Keratinocyte (primary cell): ENCODE measurements around the gene TTC16. TPM values are rescaled to one million over a fixed set of nuclear protein-coding genes. Genes with fewer than 3 reads are reported as not detected.
A peak's percentile ranks its signal among the peaks of the same experiment; 100 is the strongest.

Source experiments
- DNase-seq: peaks from one replicate; pipeline ENCODE4 v3.0.0-alpha.2; 2011; ENCODE audit warnings: low read depth, missing footprints, low spot score
- FAIRE-seq: peaks from 2 replicates; lab custom pipeline; 2011; peaks lifted over from hg19 to GRCh38; lab: Jason Lieb, UNC
- H2AFZ ChIP-seq: 2 replicates; pipeline ENCODE4 v1.6.0; 2012; ENCODE audit warnings: low read length, control low read depth, inconsistent platforms; ENCODE audit not compliant: control insufficient read depth
- H3K27ac ChIP-seq: 2 replicates; pipeline ENCODE4 v1.5.1; 2011; ENCODE audit warnings: low read length; ENCODE audit not compliant: control insufficient read depth, insufficient read depth
- H3K27me3 ChIP-seq: 3 replicates; pipeline ENCODE4 v1.6.0; 2011; ENCODE audit warnings: low read length; ENCODE audit not compliant: control insufficient read depth, insufficient read depth; ENCODE audit errors: extremely low read depth
- H3K36me3 ChIP-seq, 2 experiments: 2 replicates in 1 of 2; 3 replicates in 1 of 2; pipeline ENCODE4 v1.5.1; 2011; ENCODE audit warnings: low read length in 2 of 2, mild to moderate bottlenecking in 1 of 2; ENCODE audit not compliant: control insufficient read depth in 2 of 2, insufficient read depth in 2 of 2; ENCODE audit errors: extremely low read depth in 1 of 2
- H3K4me1 ChIP-seq: 3 replicates; pipeline ENCODE4 v1.5.1; 2011; ENCODE audit warnings: low read length; ENCODE audit not compliant: control insufficient read depth, insufficient read depth; ENCODE audit errors: extremely low read depth
- H3K4me2 ChIP-seq: 3 replicates; pipeline ENCODE4 v1.6.0; 2011; ENCODE audit warnings: low read depth, low read length; ENCODE audit not compliant: control insufficient read depth, insufficient read depth; ENCODE audit errors: extremely low read depth
- H3K4me3 ChIP-seq, 3 experiments: fragments of 200-600 bp in 1 of 3; sonication (generic) in 1 of 3; 2 replicates in 2 of 3; 3 replicates in 1 of 3; pipeline ENCODE4 v1.5.1; 2011 to 2016; ENCODE audit warnings: low read length in 3 of 3, mild to moderate bottlenecking in 3 of 3, control low read depth in 2 of 3, inconsistent platforms in 1 of 3, low read depth in 1 of 3, mixed read lengths in 1 of 3, mixed run types in 1 of 3, moderate library complexity in 1 of 3; ENCODE audit not compliant: control insufficient read depth in 2 of 3, insufficient read depth in 2 of 3; ENCODE audit errors: extremely low read depth in 1 of 3
- H3K79me2 ChIP-seq: 2 replicates; pipeline ENCODE4 v1.6.0; 2012; ENCODE audit warnings: low read length; ENCODE audit not compliant: control insufficient read depth, insufficient read depth
- H3K9ac ChIP-seq: 3 replicates; pipeline ENCODE4 v1.6.0; 2011; ENCODE audit warnings: low read length; ENCODE audit not compliant: control insufficient read depth, insufficient read depth; ENCODE audit errors: extremely low read depth
- H3K9me1 ChIP-seq: 3 replicates; pipeline ENCODE4 v1.6.0; 2011; ENCODE audit warnings: low read length; ENCODE audit not compliant: control insufficient read depth, insufficient read depth; ENCODE audit errors: extremely low read depth
- H3K9me3 ChIP-seq: 2 replicates; pipeline ENCODE4 v1.5.1; 2012; ENCODE audit warnings: low read depth, low read length; ENCODE audit not compliant: control insufficient read depth
- H4K20me1 ChIP-seq: 3 replicates; pipeline ENCODE4 v1.6.0; 2011; ENCODE audit warnings: low read length; ENCODE audit not compliant: control insufficient read depth, insufficient read depth; ENCODE audit errors: extremely low read depth
- EZH2 ChIP-seq: IDR thresholded peaks from one replicate; pipeline ENCODE4 v1.6.1; 2012; ENCODE audit warnings: inconsistent platforms, mild to moderate bottlenecking, low read length, moderate library complexity
- dilution Hi-C: fragments of 300-500 bp; cut with MboI; formaldehyde crosslinking; loops from one replicate; pipeline ENCODE4 v1.7.0; 2020; ENCODE audit warnings: low sequenced_read_pairs; ENCODE audit not compliant: extremely low pct_ligation_motif_present
- polyA plus RNA-seq, 5 experiments: library from polyadenylated mRNA; depleted of rRNA in 3 of 5; stranded (reverse) in 3 of 5; stranded (forward) in 1 of 5; unstranded in 1 of 5; fragments of >200 nt; gene quantifications; 1 replicate in 1 of 5; 2 replicates in 3 of 5; 3 replicates in 1 of 5; pipeline versions ENCODE4 v1.2.1 to v1.2.3, GENCODE V29; 2011 to 2012; ENCODE audit warnings: missing spikeins in 2 of 5, low read depth in 1 of 5, low replicate concordance in 1 of 5
- TF ChIP-seq, protein P1 (sequence below), 3 experiments: IDR thresholded peaks in 1 of 3; conservative IDR thresholded peaks in 1 of 3; optimal IDR thresholded peaks in 1 of 3; 2 replicates in 2 of 3; 3 replicates in 1 of 3; pipeline versions ENCODE3 to v1.5.1; 2011; ENCODE audit warnings: low read length in 3 of 3, mild to moderate bottlenecking in 3 of 3, moderate library complexity in 2 of 3, control low read depth in 1 of 3, inconsistent platforms in 1 of 3; ENCODE audit not compliant: insufficient read depth in 2 of 3; ENCODE audit errors: extremely low read depth in 1 of 3

The TTC16 gene
- polyA plus RNA-seq, 1 donor (not counting 4 experiments of a cell fraction or from before 2014, with no cell fraction given), result not detected

DNA sequence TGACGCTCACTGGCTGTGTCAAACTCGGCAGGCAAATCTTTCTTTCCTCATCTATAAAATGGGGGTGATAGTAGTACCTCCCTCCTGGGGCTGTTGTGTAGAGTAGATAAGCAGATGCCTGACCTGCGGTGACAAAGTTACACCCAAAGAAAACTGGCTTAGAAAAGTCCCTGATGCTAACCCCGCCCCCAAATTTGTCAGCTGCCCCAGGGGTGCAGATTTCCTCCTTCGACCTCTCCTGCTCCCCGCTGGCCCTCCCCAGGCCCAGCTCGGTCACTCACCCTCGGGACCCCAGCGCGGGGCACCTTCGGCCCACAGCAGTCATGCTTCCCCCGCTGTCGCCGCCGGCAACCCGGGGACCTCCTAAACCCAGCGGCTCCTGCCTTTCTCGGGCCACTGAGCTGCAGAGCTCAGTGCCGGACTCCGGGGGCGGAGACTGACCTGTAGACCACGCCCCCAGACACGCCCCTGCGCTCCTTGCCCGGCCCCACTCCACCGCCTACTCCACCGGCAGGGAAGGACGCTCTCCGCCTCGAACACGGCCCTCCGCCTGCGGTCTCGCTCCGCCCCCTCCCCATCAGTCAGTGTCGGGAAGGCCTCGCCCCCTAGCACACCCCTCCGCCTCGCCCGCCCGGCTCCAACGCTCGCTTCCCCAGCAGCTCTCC is 55.2 kb downstream of the TTC16 start:
- dilution Hi-C loops, result no loop called here
- Histone ChIP-seq H3K9me3 (no peaks in the 10 kb centered on the region), H3K4me1 (peaks cover 10% of the 10 kb centered on the region), H3K4me3 (peak overlapping the region; percentile 48 to 73 (median 64)), H3K27me3 (no peaks in the 10 kb centered on the region), H3K9ac (peak overlapping the region; percentile 46), H3K4me2 (peak overlapping the region; percentile 87), H4K20me1 (no peaks in the 10 kb centered on the region), H3K27ac (peak overlapping the region; percentile 34), H3K9me1 (no peaks in the 10 kb centered on the region), H3K79me2 (no peaks in the 10 kb centered on the region), H2AFZ (peak overlapping the region; percentile 75), H3K36me3 (no peaks in the 10 kb centered on the region)
- no peak for TF ChIP-seq EZH2
- TF ChIP-seq, protein P1, sequence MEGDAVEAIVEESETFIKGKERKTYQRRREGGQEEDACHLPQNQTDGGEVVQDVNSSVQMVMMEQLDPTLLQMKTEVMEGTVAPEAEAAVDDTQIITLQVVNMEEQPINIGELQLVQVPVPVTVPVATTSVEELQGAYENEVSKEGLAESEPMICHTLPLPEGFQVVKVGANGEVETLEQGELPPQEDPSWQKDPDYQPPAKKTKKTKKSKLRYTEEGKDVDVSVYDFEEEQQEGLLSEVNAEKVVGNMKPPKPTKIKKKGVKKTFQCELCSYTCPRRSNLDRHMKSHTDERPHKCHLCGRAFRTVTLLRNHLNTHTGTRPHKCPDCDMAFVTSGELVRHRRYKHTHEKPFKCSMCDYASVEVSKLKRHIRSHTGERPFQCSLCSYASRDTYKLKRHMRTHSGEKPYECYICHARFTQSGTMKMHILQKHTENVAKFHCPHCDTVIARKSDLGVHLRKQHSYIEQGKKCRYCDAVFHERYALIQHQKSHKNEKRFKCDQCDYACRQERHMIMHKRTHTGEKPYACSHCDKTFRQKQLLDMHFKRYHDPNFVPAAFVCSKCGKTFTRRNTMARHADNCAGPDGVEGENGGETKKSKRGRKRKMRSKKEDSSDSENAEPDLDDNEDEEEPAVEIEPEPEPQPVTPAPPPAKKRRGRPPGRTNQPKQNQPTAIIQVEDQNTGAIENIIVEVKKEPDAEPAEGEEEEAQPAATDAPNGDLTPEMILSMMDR (optimal IDR thresholded peaks at IDR 0.05 in 1 of 3, IDR thresholded peaks at IDR 0.05 in 1 of 3, conservative IDR thresholded peaks at IDR 0.05 in 1 of 3; ENCODE audit: extremely low read depth in 1 of 3, insufficient read depth in 2 of 3, low read length in 3 of 3), result no peak
- FAIRE-seq, result peak; percentile 41
- peak; percentile 85 for DNase-seq

DNA sequence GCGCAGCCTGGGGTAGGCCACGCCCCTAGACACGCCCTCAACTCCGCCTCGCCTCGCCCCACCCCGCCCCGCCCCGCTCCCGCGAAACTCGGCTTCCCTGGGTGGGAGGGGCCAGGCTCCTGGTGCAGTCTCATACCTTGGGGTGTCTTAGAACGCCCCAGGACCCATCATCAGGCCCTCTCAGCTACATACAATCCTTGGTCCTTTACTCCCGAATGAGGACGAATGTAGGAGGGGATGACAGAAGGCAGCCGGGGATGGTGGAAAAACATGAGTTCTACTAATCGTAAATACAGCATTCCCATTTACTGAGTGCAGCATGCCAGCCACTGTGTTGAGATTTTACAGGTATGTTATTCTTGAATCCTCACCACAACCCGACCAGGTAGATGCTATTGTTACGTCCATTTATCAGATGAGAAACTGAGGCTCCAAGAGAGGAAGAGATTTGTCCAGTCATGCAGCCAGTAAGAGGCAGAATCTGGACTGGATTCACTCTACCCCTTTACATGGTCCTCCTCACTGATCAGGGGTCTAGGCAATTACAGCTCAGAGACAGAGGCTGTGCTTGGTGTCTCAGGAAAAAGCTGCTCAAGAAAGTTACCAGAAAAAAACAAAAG is 55.8 kb downstream of the TTC16 start:
- Histone ChIP-seq H3K79me2 (no peaks in the 10 kb centered on the region), H3K9ac (no peak overlapping the region), H3K4me2 (peak overlapping the region; percentile 57), H3K4me3 (peak overlapping the region in 1 of 3 experiments; percentile 64), H3K27me3 (no peaks in the 10 kb centered on the region), H3K9me3 (no peaks in the 10 kb centered on the region), H4K20me1 (no peaks in the 10 kb centered on the region), H3K4me1 (peaks cover 10% of the 10 kb centered on the region), H3K27ac (no peak overlapping the region), H3K9me1 (no peaks in the 10 kb centered on the region), H2AFZ (peak overlapping the region; percentile 14), H3K36me3 (no peaks in the 10 kb centered on the region)
- TF ChIP-seq, protein P1 (optimal IDR thresholded peaks at IDR 0.05 in 1 of 3, IDR thresholded peaks at IDR 0.05 in 1 of 3, conservative IDR thresholded peaks at IDR 0.05 in 1 of 3; ENCODE audit: extremely low read depth in 1 of 3, insufficient read depth in 2 of 3, low read length in 3 of 3), result no peak
- no peak for TF ChIP-seq EZH2
- dilution Hi-C loops, result no loop called here
- no peak for DNase-seq
- FAIRE-seq, result no peak
